Endothelial cell of coronary artery (primary cell): ENCODE results near the gene RAD52. TPM values are rescaled to one million over a fixed set of nuclear protein-coding genes. Genes with fewer than 3 reads are reported as not detected.

Experiments
- total RNA-seq: library from RNA; depleted of rRNA; stranded (reverse); fragments of >200 nt; gene quantifications from 2 replicates; pipeline ENCODE4 v1.2.3, GENCODE V29; 2014

RAD52 gene
- total RNA-seq: 10.7 and 13.5 TPM in 2 replicates

GRCh38 chr12:949453-950191 is at the start of gene RAD52:
Gene RAD52, minus strand, starts transcription at chr12:949694. Its CDS starts 16,636 bp downstream, at chr12:933058.

GRCh38 chr12:990661-991349 is 41.3 kb upstream of the RAD52 start, which contains the start of gene ERC1:
Gene ERC1, plus strand, starts transcription at chr12:991223. Its CDS starts 36,681 bp downstream, at chr12:1027904.

Other genes starting within 250 kb of the RAD52 start
- gene WNK1, start 197.1 kb downstream of the RAD52 start, total RNA-seq: 49.0 and 86.5 TPM in 2 replicates
- gene ERC1, start 41.5 kb upstream of the RAD52 start, total RNA-seq: 22.7 and 39.4 TPM in 2 replicates